Measurements from ENCODE around the gene PRR14. TPM values are rescaled to one million over a fixed set of nuclear protein-coding genes. Genes with fewer than 3 reads are reported as not detected.

The PRR14 gene
- total RNA-seq, 1 experiment from 2014 or later = 41.4 TPM

GRCh38 chr16:30663038-30663437, 12.3 kb downstream of the PRR14 start:
- H3K9me3 Mint-ChIP-seq (ENCODE audit: unreplicated experiment) = no peaks in the 10 kb centered on the region
- H3K27me3 Mint-ChIP-seq (ENCODE audit: insufficient read depth, unreplicated experiment) = no peaks in the 10 kb centered on the region
- intact Hi-C loops (cut with micrococcal nuclease) = no loop called here
- no peak overlapping the region for H3K27ac Mint-ChIP-seq (ENCODE audit: low read depth, unreplicated experiment)
- CTCF ChIA-PET = no interaction called here
- DNase-seq (ENCODE audit: unreplicated experiment) = no peak
- TF ChIP-seq CTCF (IDR thresholded peaks at IDR 0.05; ENCODE audit: unreplicated experiment) = no peak
- POLR2A ChIA-PET = no interaction called here
- H3K4me1 Mint-ChIP-seq (ENCODE audit: insufficient read depth, unreplicated experiment) = peaks cover 15% of the 10 kb centered on the region
- no TSS peak for BruUV-seq (replicated peaks)
- H3K4me3 Mint-ChIP-seq (ENCODE audit: unreplicated experiment) = no peak overlapping the region
- peaks cover 78% of the 10 kb centered on the region for H3K36me3 Mint-ChIP-seq (ENCODE audit: insufficient read depth, unreplicated experiment)

- TF ChIP-seq CTCF (IDR thresholded peaks at IDR 0.05; ENCODE audit: unreplicated experiment) = no peak
- POLR2A ChIA-PET = interaction anchor here (0.5 kb wide), 1 partner anchor 227 kb away, joined by 3 read pairs; no protein-coding TSS in a partner anchor
- Mint-ChIP-seq H3K4me1 (ENCODE audit: insufficient read depth, unreplicated experiment) (peaks cover 15% of the 10 kb centered on the region), H3K4me3 (ENCODE audit: unreplicated experiment) (no peak overlapping the region), H3K27me3 (ENCODE audit: insufficient read depth, unreplicated experiment) (no peaks in the 10 kb centered on the region), H3K9me3 (ENCODE audit: unreplicated experiment) (no peaks in the 10 kb centered on the region), H3K27ac (ENCODE audit: low read depth, unreplicated experiment) (no peak overlapping the region), H3K36me3 (ENCODE audit: insufficient read depth, unreplicated experiment) (peaks cover 79% of the 10 kb centered on the region)
- intact Hi-C loops (cut with micrococcal nuclease) = no loop called here
- no TSS peak for BruUV-seq (replicated peaks)
- no peak for DNase-seq (ENCODE audit: unreplicated experiment)
- CTCF ChIA-PET = no interaction called here
Measured at GRCh38 chr16:30663820-30664219, 13.1 kb downstream of the PRR14 start.

GRCh38 chr16:30664616-30665109, 13.9 kb downstream of the PRR14 start:
- H3K4me3 Mint-ChIP-seq (ENCODE audit: unreplicated experiment) = no peak overlapping the region
- H3K9me3 Mint-ChIP-seq (ENCODE audit: unreplicated experiment) = no peaks in the 10 kb centered on the region
- DNase-seq (ENCODE audit: unreplicated experiment) = no peak
- BruUV-seq (replicated peaks) = no TSS peak
- H3K27ac Mint-ChIP-seq (ENCODE audit: low read depth, unreplicated experiment) = no peak overlapping the region
- peaks cover 15% of the 10 kb centered on the region for H3K4me1 Mint-ChIP-seq (ENCODE audit: insufficient read depth, unreplicated experiment)
- intact Hi-C loops (cut with micrococcal nuclease) = no loop called here
- no peak for TF ChIP-seq CTCF (IDR thresholded peaks at IDR 0.05; ENCODE audit: unreplicated experiment)
- CTCF ChIA-PET = no interaction called here
- H3K27me3 Mint-ChIP-seq (ENCODE audit: insufficient read depth, unreplicated experiment) = no peaks in the 10 kb centered on the region
- POLR2A ChIA-PET = no interaction called here
- H3K36me3 Mint-ChIP-seq (ENCODE audit: insufficient read depth, unreplicated experiment) = peaks cover 84% of the 10 kb centered on the region

GRCh38 chr16:30665155-30665829, 14.5 kb downstream of the PRR14 start:
- CTCF ChIA-PET = interaction anchor here (0.7 to 1.2 kb wide), 2 partner anchors 29 to 130 kb away, joined by 3 read pairs; no protein-coding TSS in a partner anchor
- Mint-ChIP-seq H3K4me1 (ENCODE audit: insufficient read depth, unreplicated experiment) (peaks cover 15% of the 10 kb centered on the region), H3K9me3 (ENCODE audit: unreplicated experiment) (no peaks in the 10 kb centered on the region), H3K27ac (ENCODE audit: low read depth, unreplicated experiment) (no peak overlapping the region), H3K27me3 (ENCODE audit: insufficient read depth, unreplicated experiment) (no peaks in the 10 kb centered on the region), H3K4me3 (ENCODE audit: unreplicated experiment) (no peak overlapping the region), H3K36me3 (ENCODE audit: insufficient read depth, unreplicated experiment) (peaks cover 85% of the 10 kb centered on the region)
- intact Hi-C loops (cut with micrococcal nuclease) = no loop called here
- no peak for DNase-seq (ENCODE audit: unreplicated experiment)
- BruUV-seq (replicated peaks) = no TSS peak
- POLR2A ChIA-PET = interaction anchor here (1.9 kb wide), 1 partner anchor 32 kb away, joined by 5 read pairs; no protein-coding TSS in a partner anchor
- no peak for TF ChIP-seq CTCF (IDR thresholded peaks at IDR 0.05; ENCODE audit: unreplicated experiment)
